HTERT RPE-1 (cell line): ENCODE measurements around the gene CSNK1G3.

ENCODE experiments used
- in situ Hi-C: fragments of 300-500 bp; cut with MboI; formaldehyde crosslinking; loops from 4 replicates; pipeline ENCODE4 v1.14.3; 2020; ENCODE audit warnings: low sequenced_read_pairs

The CSNK1G3 gene

GRCh38 chr5:123557907-123558306, 45.9 kb downstream of the CSNK1G3 start:
- in situ Hi-C loops, result no loop called here

GRCh38 chr5:123558762-123559433, 46.9 kb downstream of the CSNK1G3 start:
- in situ Hi-C loops, result no loop called here

- in situ Hi-C loops, result no loop called here
Observed at GRCh38 chr5:123559434-123559775, 47.4 kb downstream of the CSNK1G3 start.

- in situ Hi-C loops, result no loop called here
Observed at GRCh38 chr5:123561230-123561629, 49.3 kb downstream of the CSNK1G3 start.

GRCh38 chr5:123571927-123572326, 60.0 kb downstream of the CSNK1G3 start:
- in situ Hi-C loops, result no loop called here

- in situ Hi-C loops, result no loop called here
Observed at GRCh38 chr5:123578390-123578789, 66.4 kb downstream of the CSNK1G3 start.

- in situ Hi-C loops, result no loop called here
Observed at GRCh38 chr5:123579410-123579809, 67.4 kb downstream of the CSNK1G3 start.

GRCh38 chr5:123582550-123583285, 70.7 kb downstream of the CSNK1G3 start:
- in situ Hi-C loops, result no loop called here

GRCh38 chr5:123585871-123586270, 73.9 kb downstream of the CSNK1G3 start:
- in situ Hi-C loops, result no loop called here

GRCh38 chr5:123594434-123594833, 82.5 kb downstream of the CSNK1G3 start:
- in situ Hi-C loops, result no loop called here

GRCh38 chr5:123597018-123597417, 85.0 kb downstream of the CSNK1G3 start:
- in situ Hi-C loops, result no loop called here

GRCh38 chr5:123598028-123598689, 86.2 kb downstream of the CSNK1G3 start:
- in situ Hi-C loops, result no loop called here

GRCh38 chr5:123599171-123599570, 87.2 kb downstream of the CSNK1G3 start:
- in situ Hi-C loops, result no loop called here

GRCh38 chr5:123601610-123602009, 89.6 kb downstream of the CSNK1G3 start:
- in situ Hi-C loops, result no loop called here

- in situ Hi-C loops, result no loop called here
Observed at GRCh38 chr5:123605822-123606221, 93.8 kb downstream of the CSNK1G3 start.

- in situ Hi-C loops, result no loop called here
Observed at GRCh38 chr5:123610209-123610608, 98.2 kb downstream of the CSNK1G3 start.

GRCh38 chr5:123610665-123611405, 98.9 kb downstream of the CSNK1G3 start:
- in situ Hi-C loops, result no loop called here

- in situ Hi-C loops, result no loop called here
Observed at GRCh38 chr5:123611406-123611709, 99.4 kb downstream of the CSNK1G3 start.

GRCh38 chr5:123617561-123617960, 105.6 kb downstream of the CSNK1G3 start:
- in situ Hi-C loops, result no loop called here

GRCh38 chr5:123626051-123626450, 114.1 kb downstream of the CSNK1G3 start:
- in situ Hi-C loops, result no loop called here

- in situ Hi-C loops, result no loop called here
Observed at GRCh38 chr5:123628860-123629544, 117.0 kb downstream of the CSNK1G3 start.
